Activated naive CD4-positive, alpha-beta T cell treated with anti-CD3 and anti-CD28 coated beads, Interleukin-2, amount 50 U/mL, for 16 hours (primary cell): ENCODE measurements around the gene FAM181A.

ENCODE experiments used
- DNase-seq: peaks from one replicate; pipeline ENCODE4 v3.0.0-alpha.2; 2020

Gene FAM181A

DNA sequence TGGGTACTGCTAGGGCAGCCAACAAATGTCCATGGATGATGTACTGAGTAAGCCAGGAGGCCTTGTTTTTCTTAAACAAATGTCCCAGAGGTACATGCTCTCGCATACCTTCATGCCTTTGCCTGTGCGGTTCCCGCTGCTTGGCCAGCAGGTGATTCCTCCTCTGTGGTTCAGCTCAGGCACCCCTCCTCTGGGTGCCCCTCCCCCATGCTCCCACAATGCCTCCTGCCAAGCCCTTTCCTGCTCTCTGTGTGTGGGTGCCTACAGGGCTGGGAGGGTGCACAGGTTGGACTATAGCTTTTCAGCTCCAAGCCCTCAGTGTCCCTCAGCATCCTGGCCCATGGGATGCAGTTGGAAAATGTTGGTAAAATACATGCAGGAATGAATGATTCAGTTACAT lies 25.7 kb downstream of the FAM181A start:
- DNase-seq = no peak

DNA sequence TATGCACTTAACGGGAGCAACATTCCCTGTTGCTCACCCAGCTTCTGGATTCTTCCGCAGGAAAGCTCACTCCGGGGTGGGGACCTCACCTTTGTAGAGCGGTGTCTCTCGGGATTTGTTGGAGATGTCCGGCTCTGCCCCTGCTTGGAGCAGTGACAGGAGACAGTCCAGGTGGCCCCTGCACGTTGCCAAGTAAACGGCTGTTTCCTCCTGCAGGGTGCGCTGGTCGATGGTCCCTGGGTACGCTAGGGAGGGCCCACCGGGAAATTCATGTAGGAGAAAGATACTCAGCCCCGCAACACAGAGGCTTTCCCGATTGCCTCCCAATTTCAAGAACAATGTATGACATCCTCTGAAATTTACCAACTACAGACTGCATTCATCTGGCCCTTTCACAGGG lies 26.1 kb downstream of the FAM181A start:
- DNase-seq = no peak

DNA sequence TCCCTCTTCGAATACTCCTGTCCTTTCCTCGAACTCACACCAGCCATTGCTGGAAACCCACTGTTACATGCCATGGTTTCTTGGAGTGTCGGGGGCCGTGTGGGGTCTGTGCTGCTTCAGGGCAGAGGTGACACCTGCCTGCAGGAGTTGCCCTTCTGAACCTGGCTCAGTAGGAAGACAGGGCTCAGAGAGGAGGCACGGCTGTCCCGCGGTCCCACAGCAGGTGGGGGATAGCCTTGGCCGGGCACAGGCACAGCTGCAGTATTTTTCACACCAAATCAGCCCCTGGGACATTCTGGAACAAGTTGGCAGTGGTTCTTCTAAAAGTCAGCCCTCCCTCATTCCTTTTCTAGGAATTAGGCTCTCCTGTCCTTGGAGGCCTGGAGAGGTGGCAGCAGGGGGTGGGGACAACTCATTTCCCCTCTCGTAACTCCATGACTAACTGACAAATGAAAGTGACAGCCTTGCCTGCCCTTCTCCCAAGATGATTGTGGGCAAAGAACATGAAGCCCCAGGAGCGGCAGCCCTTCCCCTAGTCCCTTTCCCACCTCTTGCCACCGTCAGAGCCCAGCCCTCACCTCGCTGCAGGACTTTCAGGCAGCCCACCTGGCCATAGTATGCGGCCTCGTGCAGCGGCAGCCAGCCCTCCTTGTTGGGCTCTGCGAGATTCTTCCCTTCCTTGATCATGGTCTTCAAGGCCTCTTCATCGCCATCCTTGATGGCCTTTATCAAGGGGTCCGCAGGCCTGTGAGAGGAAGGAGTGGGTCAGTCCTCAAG lies 26.8 kb downstream of the FAM181A start:
- no peak for DNase-seq

DNA sequence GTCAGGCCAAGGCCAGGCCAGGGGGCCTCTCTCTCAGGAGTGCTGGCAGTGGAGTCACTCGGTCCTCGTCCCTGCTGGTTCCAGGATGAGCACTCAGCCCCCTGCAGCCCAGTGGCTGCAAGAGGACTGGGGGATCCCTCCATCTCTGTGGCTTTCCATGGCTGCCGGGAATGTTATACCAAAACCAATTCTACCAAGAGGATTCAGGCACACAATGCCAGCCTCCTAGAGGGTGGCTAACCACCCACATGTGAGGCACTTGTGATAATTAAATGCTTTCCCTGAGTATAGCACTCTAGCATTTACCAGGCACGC lies 27.3 kb downstream of the FAM181A start:
- no peak for DNase-seq

DNA sequence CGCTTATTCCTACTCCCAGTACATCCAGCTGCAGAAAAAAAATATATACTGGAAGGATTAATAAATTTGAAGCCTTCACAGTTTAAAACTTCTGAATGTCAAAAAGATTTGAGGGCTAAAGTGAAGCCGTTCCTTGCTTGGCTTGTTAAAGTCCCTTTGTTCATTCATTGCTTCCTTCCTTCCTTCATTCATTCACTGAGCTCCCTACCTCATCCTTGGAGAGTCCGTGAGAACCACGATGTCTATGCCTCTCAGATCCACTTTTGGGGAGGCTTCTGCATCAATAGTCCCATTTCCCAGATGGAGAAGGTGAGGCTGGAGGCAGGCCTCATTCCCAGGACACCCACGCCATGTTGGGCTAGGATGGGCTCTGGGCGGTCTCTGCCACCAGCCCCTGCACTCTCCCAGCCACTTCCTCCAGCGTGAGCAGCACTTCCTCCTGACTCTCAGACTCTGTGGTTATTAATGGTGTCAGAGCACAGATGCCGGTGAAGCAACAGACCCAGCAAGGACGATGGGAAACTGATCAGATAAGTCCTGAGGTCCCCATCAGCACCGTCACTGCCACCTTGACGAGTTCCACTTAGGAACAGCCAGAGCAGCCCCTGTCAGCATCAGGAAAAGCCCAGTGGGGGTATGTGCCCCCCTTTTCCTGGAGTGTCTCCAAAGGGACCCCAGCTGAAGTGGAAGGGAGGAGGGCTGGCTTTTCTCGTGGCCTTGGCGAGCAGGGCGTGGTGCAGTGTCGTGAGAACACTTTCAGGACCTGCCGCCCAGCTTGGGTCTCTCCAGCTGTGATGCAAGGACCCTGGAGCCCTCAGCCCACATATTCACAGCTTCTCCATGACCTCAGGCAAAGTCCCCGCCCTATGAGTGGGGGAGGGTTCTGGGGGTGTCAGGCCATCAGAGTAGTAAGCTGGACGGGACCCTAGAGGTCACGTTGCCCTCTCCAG lies 28.0 kb downstream of the FAM181A start:
- no peak for DNase-seq

DNA sequence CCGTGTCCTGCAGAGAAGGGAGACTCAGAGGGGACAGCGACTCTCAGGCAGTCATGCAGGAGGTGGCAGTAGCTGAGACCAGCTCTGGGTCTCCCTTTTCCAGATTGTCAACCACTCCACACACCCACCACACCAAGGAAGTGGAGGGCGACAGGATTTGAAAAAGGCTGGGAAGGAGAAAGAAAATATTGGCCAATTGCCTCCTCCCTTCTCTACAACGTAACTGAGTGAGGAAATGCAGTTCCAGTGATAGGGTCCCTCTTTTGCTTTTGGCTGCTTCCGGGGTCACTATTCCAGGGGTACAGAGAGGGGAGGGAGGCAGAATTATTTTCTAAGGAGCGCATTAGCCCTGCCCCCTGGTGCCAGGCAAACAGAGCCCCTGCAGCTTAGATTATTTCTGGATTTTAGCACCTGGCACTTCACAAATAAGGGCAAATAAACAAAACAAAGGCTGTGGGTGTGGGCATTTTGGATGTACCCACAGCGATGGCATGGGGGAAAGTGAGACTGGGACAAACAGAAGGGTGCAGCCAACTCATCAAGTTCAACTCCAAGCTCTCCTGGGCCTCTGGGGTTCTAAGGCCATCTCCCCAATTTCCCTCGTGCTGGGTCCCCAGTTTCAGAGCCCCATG lies 28.8 kb downstream of the FAM181A start:
- no peak for DNase-seq

DNA sequence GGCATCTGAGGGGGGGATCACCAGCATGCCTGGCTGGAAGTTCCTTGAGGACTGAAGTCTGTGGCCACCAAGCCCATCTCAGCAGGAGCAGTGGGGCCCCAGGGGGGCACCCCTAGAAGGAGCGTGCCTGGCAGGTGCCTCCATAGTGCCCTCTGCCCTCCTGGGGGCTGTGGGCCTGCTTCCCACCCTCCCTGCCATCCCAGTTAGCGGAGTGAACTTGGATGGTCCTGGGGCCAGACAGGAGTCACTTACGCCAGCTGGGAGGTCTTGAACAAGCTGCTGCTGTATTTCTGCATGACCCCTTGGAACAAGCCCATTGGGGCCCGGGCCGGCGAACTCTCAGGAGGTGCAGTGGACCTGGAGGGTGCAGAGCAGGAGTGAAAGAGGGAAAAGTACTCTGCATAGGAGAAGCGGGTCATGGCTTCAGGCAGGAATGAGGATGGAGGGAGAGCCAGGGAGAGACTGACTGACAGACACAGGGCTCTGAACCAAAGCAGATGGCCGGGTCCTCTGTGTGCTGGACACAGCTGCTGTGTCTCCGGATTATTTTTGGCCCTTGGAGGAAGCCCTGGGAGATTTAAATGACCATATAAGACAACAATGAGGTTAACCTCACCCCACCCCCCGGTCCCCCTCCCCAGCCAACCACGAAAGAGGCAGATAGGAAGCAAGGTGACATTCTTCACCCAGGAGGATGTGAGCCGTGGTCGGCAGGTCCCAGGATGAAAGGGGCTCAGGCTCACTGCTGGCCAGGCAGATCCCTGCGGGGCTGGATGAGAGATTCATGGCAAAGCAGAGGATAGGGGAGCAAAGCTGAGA lies 29.6 kb downstream of the FAM181A start:
- no peak for DNase-seq

DNA sequence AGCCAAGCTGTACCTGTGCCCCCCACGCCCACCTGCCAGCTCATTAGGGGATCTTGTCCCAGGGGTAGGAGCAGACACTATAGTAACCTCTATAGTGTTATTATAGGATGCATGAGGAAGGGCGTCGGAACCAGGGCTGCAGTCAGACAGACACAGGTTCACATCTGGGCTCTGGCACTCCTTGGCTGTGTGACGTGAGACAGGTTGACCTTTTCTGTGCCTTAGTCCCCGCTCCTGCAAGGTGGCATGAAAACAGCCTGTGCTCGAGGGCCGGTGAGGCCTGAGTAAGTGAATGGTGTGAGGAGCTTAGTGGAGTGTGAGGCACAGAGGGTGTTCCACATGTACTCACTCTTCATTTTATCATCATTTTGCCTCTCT lies 30.2 kb downstream of the FAM181A start:
- DNase-seq = no peak

DNA sequence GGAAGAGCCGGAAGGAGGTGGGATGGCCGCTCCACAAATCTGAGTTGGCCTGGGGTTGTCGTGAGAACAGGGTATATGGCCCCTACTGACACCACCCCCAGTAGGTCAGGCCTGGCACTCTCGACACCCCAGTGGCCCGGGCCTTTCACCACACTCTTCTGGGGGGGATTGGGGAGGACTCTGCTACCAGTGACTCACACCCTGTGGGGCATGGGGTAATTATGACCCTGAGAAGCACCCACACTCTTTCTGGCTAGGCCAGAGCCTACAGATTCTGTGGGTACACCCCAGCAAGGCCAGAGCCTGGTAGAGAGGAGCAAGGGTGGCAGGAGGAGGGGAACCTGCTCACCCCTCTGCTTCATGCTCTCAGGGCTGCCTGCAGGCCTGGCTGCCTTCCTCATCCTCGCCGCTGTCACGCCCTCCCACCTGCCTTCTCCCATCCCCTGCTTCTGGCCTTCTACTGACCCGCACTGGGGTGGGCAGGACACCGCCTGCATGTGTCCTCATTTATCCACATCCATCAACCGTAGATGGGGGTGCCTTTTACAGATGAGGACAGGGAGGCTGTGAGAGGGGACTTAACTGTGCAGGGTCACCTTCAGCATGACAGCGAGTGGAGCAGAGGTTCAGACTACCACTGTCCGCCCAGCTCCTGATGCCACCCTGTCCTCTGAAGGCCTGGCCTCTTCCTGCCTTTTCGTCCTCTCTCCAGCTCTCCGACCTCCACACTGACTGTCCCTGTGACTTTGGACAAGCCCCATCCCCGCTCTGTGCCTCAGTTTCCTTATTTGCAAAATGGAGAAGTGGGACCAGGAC lies 30.8 kb downstream of the FAM181A start:
- DNase-seq = no peak

DNA sequence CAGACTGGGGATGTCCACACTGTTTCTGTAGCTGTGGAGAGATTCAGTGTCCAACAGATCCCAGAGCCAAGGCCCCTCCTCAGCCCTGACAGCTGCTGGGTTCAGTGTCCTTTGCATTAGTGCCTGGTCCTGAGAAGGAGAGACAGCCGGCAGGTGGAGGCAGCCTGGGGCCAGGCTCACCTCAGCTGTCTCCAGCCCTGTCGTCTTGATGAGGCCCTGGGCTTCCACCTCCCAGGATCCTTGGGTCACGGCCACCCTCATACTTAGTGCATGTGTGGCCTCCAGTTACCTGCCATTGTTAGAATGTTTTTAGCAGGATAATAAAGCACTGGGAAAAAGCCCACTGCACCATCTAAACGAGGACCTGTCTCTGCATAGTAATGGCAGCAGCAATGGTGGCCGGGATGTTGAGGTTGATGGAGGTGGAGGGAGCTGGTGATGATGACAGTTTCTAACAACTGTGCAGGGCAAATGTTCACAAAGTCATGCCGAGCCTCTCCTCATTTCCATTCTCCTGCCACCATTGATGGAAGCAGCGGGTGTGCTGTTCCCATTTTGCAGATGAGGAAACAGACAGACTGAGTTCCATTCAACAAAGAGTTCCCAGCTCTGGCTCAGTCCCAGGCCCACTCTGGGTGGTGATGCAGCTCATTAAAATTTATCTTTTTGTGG lies 31.6 kb downstream of the FAM181A start:
- DNase-seq = no peak

DNA sequence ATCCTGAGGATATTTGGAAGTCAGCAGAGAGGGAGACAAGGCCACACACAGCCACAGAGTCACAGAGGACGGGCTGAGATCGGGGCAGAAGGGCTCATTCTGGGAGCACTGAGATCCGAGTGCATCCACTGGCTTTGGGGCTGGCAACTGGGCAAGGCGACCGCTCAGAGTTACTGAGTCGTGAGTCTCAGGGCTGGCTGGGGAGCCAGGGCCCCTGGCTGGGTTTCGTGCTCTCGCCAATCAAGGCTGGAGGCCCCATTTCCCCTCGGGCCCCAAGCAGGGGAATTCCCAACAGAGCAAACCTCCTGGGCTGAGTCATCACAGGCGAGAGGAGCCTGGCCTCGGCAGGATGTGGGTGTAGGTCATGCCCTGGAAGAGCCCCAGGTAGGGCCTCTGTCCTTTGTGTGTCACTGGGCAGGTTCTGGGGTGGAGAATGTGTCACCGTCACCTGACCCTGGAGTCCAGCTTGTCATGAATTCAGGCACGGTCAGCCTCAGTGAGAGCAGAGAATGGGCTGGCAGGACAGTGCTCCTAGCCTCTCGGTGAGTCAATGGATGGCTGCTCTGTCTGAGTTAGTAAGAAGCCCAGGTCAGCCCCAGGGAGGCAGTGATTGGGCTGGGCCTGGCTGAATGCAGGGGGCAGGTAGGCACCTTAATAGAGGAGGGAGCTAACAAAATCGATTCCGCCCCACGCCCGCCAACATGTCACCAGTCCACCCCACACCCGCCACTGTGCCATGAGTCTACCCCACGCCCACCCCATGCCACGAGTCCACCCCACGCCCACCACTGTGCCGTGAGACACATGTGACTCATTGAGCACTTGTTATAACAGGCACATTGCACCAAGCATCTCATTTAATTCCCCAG lies 32.3 kb downstream of the FAM181A start:
- DNase-seq = peak; percentile 92

DNA sequence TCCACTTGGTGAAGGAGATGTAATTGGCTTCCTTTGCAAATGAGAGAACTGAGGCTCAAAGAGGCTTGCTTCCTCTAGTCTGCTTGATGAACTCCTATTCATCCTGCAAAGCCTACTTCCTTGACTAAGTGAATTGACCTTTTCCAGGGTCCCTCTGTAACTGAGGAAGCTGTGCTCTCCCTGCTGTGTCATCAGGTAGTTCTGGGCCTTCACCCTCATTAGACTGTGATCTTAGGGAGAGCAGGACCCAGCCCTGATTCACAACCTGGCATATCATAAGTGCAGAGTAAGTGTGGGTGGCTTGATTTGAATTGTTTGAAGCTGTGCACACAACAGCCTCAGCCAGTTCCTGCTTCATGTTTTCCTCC lies 32.9 kb downstream of the FAM181A start:
- peak; percentile 47 for DNase-seq

DNA sequence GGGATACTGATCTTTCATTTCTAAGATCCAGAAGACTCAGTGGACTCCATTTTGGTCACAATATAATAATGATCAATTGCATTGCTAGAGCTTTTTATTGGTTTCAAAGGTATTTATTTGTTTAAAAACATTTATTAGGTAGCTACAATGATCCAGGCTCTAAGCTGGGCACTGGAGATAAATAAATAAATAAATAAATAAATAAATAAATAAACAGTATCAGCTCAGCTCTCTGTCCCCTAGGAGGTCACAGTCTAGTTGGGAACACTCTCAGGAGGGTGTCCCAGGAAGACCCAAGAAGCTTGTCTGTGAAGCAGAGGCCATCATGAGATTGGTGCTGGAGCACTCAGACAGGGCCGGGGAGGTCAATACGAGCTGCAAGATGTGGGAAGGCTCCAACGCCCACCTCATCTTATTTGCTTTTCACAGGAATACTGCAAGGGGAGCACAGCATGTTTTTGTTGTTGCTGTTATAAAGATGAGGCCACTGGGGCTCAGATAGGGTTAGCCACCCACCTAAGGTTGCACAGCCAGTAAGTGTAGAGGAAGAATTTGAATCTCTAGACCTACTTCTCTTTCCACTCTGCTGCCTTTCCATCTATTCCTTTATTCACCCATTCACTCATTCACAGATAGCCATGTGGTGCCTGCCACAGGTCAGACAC lies 33.8 kb downstream of the FAM181A start:
- no peak for DNase-seq

DNA sequence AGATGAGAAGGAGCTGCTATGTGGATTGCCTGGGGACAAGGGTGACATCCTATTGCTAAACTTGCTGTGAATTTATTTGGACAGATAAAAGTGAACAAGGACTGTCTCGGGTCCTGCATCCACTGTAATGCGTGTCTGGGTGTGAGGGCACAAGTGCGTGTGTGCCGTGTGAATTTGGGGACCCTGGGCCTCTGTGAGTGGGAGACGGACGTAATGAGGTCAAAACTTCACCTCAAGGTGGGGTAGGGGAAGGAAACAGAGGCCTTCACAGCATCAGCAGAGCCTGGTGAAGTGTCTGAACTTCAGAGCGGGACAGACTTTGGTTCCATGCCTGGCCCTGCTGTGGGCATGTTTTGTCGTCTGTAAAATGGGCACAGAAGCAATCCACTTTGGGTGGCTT lies 34.5 kb downstream of the FAM181A start:
- DNase-seq = no peak

DNA sequence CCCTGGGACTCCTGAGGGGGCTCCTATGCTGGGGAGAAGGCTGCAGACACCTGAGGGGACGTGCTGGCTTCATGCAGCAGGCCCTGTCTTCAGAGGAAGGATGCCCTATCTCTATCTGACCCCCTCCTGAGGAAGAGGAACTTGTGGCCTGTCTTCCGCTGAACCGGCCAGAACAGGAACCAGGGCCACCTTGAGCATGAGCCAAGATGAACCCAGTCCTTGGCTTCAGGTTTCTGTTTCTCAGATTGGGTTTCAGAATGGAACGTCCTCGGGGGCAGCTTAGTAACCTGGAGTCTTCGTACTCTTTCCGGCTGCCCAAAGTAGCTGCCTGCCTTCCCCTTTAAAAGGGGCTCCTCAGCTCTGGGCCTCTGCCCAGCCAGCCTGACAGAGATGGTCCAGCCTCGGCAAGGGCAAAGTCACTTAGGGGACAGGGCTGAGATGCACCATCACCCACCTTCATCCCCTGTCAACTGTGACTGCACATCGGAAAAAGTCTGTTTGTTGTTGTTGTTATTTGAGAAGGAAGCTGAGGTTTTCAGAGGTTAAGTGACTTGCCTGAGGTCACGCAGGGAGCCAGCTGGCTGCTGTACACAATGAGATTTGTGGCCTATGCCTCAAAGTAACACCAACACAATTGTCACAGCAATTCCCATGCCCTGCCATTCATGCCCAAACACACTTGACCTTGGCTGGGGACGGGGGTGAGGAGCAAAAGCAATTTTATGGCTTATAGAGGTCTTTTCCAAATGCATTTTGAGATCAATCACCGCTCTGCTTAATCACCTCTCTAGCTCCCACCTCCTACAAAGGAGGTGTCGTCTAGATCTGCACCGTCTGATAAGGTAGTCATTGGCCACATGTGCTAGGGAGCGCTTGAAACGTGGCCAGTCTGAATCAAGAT lies 35.8 kb downstream of the FAM181A start:
- no peak for DNase-seq

DNA sequence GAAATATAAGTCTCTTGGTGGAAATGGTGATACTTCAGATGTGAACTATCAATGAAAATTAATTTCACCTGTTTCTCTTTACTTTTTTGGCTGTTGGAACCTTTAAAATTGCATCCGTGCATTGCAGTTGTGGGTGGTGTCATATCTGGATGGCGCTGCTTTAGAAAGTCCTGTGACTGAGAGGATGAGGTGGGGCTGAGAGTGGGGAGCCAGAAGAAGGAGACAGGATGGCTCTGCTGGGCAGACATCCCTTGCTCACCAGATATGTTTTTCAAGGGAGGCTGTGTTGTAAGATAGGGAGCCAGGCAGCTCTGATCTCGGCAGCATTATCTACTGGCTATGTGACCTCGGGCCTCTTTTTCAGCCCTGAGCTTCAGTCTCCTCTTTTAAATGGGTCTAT lies 36.5 kb downstream of the FAM181A start:
- no peak for DNase-seq

DNA sequence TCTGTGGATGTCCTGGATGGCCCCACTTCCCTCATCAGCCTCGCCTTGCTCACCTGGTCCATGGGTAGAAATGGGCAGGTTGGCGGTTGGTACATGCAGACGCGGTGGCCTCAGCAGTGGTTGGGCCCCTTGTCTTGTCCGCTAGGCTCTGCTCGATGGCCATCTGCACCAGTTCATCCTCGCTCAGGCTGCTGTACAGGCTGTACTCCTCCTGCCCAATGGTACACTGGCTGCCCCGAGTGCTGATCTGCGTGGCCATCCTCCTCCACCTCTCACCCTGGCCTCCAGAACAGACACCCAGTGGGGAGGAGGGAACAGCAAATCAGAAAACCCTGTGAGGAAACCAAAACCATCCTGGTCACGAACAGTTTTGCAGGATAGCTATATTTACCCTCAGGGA lies 37.1 kb downstream of the FAM181A start:
- DNase-seq = no peak

DNA sequence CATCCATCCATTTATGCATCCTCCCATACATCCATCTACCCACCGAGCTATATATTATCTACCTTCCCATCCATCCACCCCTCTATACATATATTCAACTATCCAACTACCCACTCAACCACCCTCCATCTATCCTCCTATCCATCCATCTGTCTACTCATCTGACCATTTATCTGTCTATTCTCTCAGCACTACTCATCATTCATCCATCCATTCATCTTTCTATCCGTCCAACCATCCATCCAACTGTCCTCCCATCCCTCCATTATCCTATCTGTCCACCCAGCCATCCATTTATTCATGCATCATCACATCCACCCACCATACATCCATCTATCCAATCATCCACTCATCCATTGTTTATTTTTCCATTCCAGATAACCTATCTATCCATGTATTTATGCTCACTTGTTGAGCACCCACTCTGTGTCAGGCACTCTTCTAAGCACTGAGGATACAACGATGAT lies 37.7 kb downstream of the FAM181A start:
- DNase-seq = no peak
